GM23248 (cell line): Measurements from ENCODE around the gene CYP3A4.

ENCODE experiments used
- EZH2 ChIP-seq: fragments of 200-600 bp; sonication (generic); IDR thresholded peaks from 2 replicates; pipeline ENCODE4 v1.6.1; 2018; ENCODE audit warnings: antibody characterized with exemption, mild to moderate bottlenecking; ENCODE audit not compliant: insufficient read depth, poor library complexity, severe bottlenecking
- EZH2phosphoT487 ChIP-seq: fragments of 200-600 bp; sonication (generic); IDR thresholded peaks from 2 replicates; pipeline ENCODE4 v1.6.1; 2018; ENCODE audit warnings: antibody characterized with exemption, moderate library complexity, mild to moderate bottlenecking, low read depth; ENCODE audit not compliant: insufficient read depth

- no peak for TF ChIP-seq EZH2
- TF ChIP-seq EZH2phosphoT487, result no peak
These were observed 9.0 kb upstream of the CYP3A4 start for GRCh38 chr7:99792967-99793366.
